HepG2 (cell line): ENCODE data around the gene SLC38A4. TPM values are rescaled to one million over a fixed set of nuclear protein-coding genes. Genes with fewer than 3 reads are reported as not detected.

ENCODE experiments used
- ATAC-seq: fragments of 200-7000 bp; cut with Tn5 transposase; 3 replicates; pipeline ENCODE4 v1.9.1; 2020; ENCODE audit warnings: mild to moderate bottlenecking, moderate library complexity
- BruUV-seq: library from RNA; stranded (reverse); fragments of 400-500 nt; replicated peaks from 2 replicates; lab custom pipeline; 2021; lab: Mats Ljungman, UMichigan
- CTCF ChIA-PET: fragments of 300-600 bp; formaldehyde crosslinking; extraction: SDS; loops from one replicate; lab custom pipeline; 2021; ENCODE audit warnings: low total read pairs, inconsistent platforms, low intra/inter-chr PET ratio; lab: Yijun Ruan, JAX
- POLR2A ChIA-PET: fragments of 350-600 bp; sonication (Branson Sonifier 250); formaldehyde crosslinking; loops from one replicate; lab custom pipeline; 2020; ENCODE audit warnings: antibody characterized with exemption, inconsistent platforms; lab: Yijun Ruan, JAX
- DNase-seq: peaks from one replicate; pipeline ENCODE4 v3.0.0-alpha.2; 2015; ENCODE audit warnings: low spot score
- FAIRE-seq: peaks from 3 replicates; lab custom pipeline; 2011; peaks lifted over from hg19 to GRCh38; lab: Jason Lieb, UNC
- H2AFZ ChIP-seq: one replicate; pipeline ENCODE4 v1.6.1; 2011; ENCODE audit warnings: low read length, inconsistent platforms
- H3K27ac ChIP-seq: fragments of 300-600 bp; 3 replicates; pipeline ENCODE4 v1.8.0; 2011; ENCODE audit warnings: mixed run types, mild to moderate bottlenecking, mixed read lengths, low read length, inconsistent platforms; ENCODE audit not compliant: insufficient read depth; ENCODE audit errors: extremely low read length
- H3K27me3 ChIP-seq, 2 experiments: fragments of 200-600 bp in 1 of 2; 2 replicates in 1 of 2; 3 replicates in 1 of 2; pipeline versions ENCODE4 v1.6.0 to v1.8.0; 2011; ENCODE audit warnings: low read length in 2 of 2, mild to moderate bottlenecking in 2 of 2, moderate library complexity in 2 of 2, inconsistent platforms in 1 of 2; ENCODE audit not compliant: insufficient read depth in 2 of 2, control insufficient read depth in 1 of 2
- H3K36me3 ChIP-seq, 2 experiments: fragments of 200-600 bp in 1 of 2; replicated peaks in 1 of 2; 2 replicates in 1 of 2; 3 replicates in 1 of 2; pipeline versions ENCODE4 v1.5.1 to v1.8.0; 2011; ENCODE audit warnings: low read length in 2 of 2, inconsistent platforms in 1 of 2; ENCODE audit not compliant: insufficient read depth in 2 of 2, control insufficient read depth in 1 of 2
- H3K4me1 ChIP-seq: 2 replicates; pipeline ENCODE4 v1.5.1; 2012; ENCODE audit warnings: low read length, inconsistent platforms; ENCODE audit not compliant: insufficient read depth
- H3K4me2 ChIP-seq: 2 replicates; pipeline ENCODE4 v1.6.0; 2011; ENCODE audit warnings: low read depth, low read length, inconsistent platforms
- H3K4me3 ChIP-seq, 3 experiments: fragments of 200-600 bp in 1 of 3; sonication (generic), shearing (Covaris generic) in 1 of 3; replicated peaks in 1 of 3; 2 replicates each; pipeline ENCODE4 v1.5.1; 2011 to 2016; ENCODE audit warnings: low read length in 3 of 3, inconsistent platforms in 2 of 3, low read depth in 2 of 3, mild to moderate bottlenecking in 2 of 3, control low read depth in 1 of 3, mixed read lengths in 1 of 3; ENCODE audit not compliant: insufficient read depth in 1 of 3
- H3K79me2 ChIP-seq: one replicate; pipeline ENCODE4 v1.6.1; 2011; ENCODE audit warnings: low read length, inconsistent platforms; ENCODE audit not compliant: insufficient read depth
- H3K9ac ChIP-seq: 2 replicates; pipeline ENCODE4 v1.6.0; 2011; ENCODE audit warnings: mild to moderate bottlenecking, low read depth, low read length, inconsistent platforms; ENCODE audit not compliant: insufficient read depth
- H3K9me3 ChIP-seq: 2 replicates; pipeline ENCODE4 v1.5.1; 2012; ENCODE audit warnings: mild to moderate bottlenecking, low read length
- H4K20me1 ChIP-seq: 2 replicates; pipeline ENCODE4 v1.6.0; 2011; ENCODE audit warnings: inconsistent platforms, mild to moderate bottlenecking, low read length, moderate library complexity; ENCODE audit not compliant: insufficient read depth
- CBX5 ChIP-seq: sonication (generic); formaldehyde crosslinking; IDR thresholded peaks from 2 replicates; pipeline ENCODE4 v1.4.0; 2020; ENCODE audit warnings: missing genetic modification reagents, borderline replicate concordance
- CEBPG ChIP-seq: IDR thresholded peaks from 2 replicates; pipeline ENCODE4 v1.6.1; 2016
- NR2F6 ChIP-seq, 2 experiments: IDR thresholded peaks; 2 replicates each; pipeline ENCODE4 v1.6.1; 2016; ENCODE audit warnings: antibody characterized with exemption in 1 of 2, mild to moderate bottlenecking in 1 of 2
- PLSCR1 ChIP-seq: sonication (generic); formaldehyde crosslinking; IDR thresholded peaks from 2 replicates; pipeline ENCODE4 v1.5.0; 2020; ENCODE audit warnings: missing genetic modification reagents, mild to moderate bottlenecking, borderline replicate concordance
- SP2 ChIP-seq: sonication (generic); formaldehyde crosslinking; IDR thresholded peaks from 2 replicates; pipeline ENCODE4 v1.5.1; 2020; ENCODE audit warnings: mild to moderate bottlenecking, missing genetic modification reagents
- SRSF1 ChIP-seq: fragments of 200-400 bp; formaldehyde crosslinking; optimal IDR thresholded peaks from 2 replicates; pipeline ENCODE3; 2017; ENCODE audit warnings: mild to moderate bottlenecking, low read depth, low read length, moderate library complexity
- SRSF9 ChIP-seq: fragments of 200-400 bp; formaldehyde crosslinking; IDR thresholded peaks from 2 replicates; pipeline ENCODE4 v1.6.1; 2018; ENCODE audit warnings: borderline replicate concordance, mild to moderate bottlenecking, low read depth, low read length; ENCODE audit not compliant: insufficient read depth, poor library complexity, severe bottlenecking
- STAT5B ChIP-seq: sonication (generic); formaldehyde crosslinking; IDR thresholded peaks from 2 replicates; pipeline ENCODE4 v1.4.0; 2020; ENCODE audit warnings: missing genetic modification reagents
- ZMYM3 ChIP-seq: sonication (generic); formaldehyde crosslinking; IDR thresholded peaks from 2 replicates; pipeline ENCODE4 v1.5.1; 2020; ENCODE audit warnings: mild to moderate bottlenecking, missing genetic modification reagents
- ZNF17 ChIP-seq: sonication (generic); formaldehyde crosslinking; IDR thresholded peaks from 2 replicates; pipeline ENCODE4 v1.5.0; 2020; ENCODE audit warnings: mild to moderate bottlenecking, missing genetic modification reagents
- ZNF530 ChIP-seq: sonication (generic); formaldehyde crosslinking; IDR thresholded peaks from 2 replicates; pipeline ENCODE4 v1.5.0; 2020; ENCODE audit warnings: low read depth, mild to moderate bottlenecking, missing genetic modification reagents
- ZNF674 ChIP-seq: sonication (generic); formaldehyde crosslinking; IDR thresholded peaks from 2 replicates; pipeline ENCODE4 v1.5.0; 2020; ENCODE audit warnings: low read depth, mild to moderate bottlenecking, missing genetic modification reagents
- ZNF7 ChIP-seq: IDR thresholded peaks from 2 replicates; pipeline ENCODE4 v1.6.1; 2016; ENCODE audit warnings: missing biosample characterization, missing genetic modification reagents
- ZNF713 ChIP-seq: sonication (generic); formaldehyde crosslinking; IDR thresholded peaks from 2 replicates; pipeline ENCODE4 v1.4.0; 2020; ENCODE audit warnings: mild to moderate bottlenecking, missing genetic modification reagents
- ZNF746 ChIP-seq: sonication (generic); formaldehyde crosslinking; IDR thresholded peaks from 2 replicates; pipeline ENCODE4 v1.8.0; 2022; ENCODE audit warnings: mild to moderate bottlenecking, missing genetic modification reagents
- WGBS: methylation state at CpG from one replicate; pipeline ENCODE4 v1.1.6; 2017; ENCODE audit warnings: low lambda C conversion rate; 5-methylcytosine and 5-hydroxymethylcytosine counted together
- in situ Hi-C: cut with HindIII; loops from 2 replicates; pipeline ENCODE4 v1.10.0; 2017; ENCODE audit warnings: low pct_unique_long_range_greater_than_20kb; ENCODE audit not compliant: extremely low pct_ligation_motif_present
- intact Hi-C: fragments of 100-400 bp; cut with micrococcal nuclease; formaldehyde crosslinking; loops from one replicate; pipeline ENCODE4 v1.10.0; 2022; ENCODE audit not compliant: unreplicated experiment
- polyA plus RNA-seq, 8 experiments: library from polyadenylated mRNA; depleted of rRNA in 3 of 8; stranded (reverse) in 7 of 8; unstranded in 1 of 8; fragments of >200 nt; fragmentation: Illumina TruSeq in 4 of 8; extraction: Trizol in 4 of 8; gene quantifications; 2 replicates each; pipeline versions ENCODE4 v1.2.1 to v1.2.3, GENCODE V29; 2011 to 2016; ENCODE audit warnings: low read depth in 4 of 8, missing spikeins in 1 of 8, mixed read lengths in 1 of 8; ENCODE audit not compliant: insufficient read depth in 1 of 8
- total RNA-seq, 5 experiments: library from RNA; depleted of rRNA; stranded (reverse); fragments of >200 nt; fragmentation: Illumina TruSeq; extraction: Trizol; gene quantifications; 2 replicates each; pipeline ENCODE4 v1.2.3, GENCODE V29; 2016; ENCODE audit warnings: low read depth in 1 of 5
- TF ChIP-seq, protein P1 (sequence below): sonication (generic); formaldehyde crosslinking; IDR thresholded peaks from 2 replicates; pipeline ENCODE4 v1.8.0; 2022; ENCODE audit warnings: low read depth, missing genetic modification reagents
- TF ChIP-seq, protein P2 (sequence below): sonication (generic); formaldehyde crosslinking; IDR thresholded peaks from 2 replicates; pipeline ENCODE4 v1.4.0; 2020; ENCODE audit warnings: missing genetic modification reagents

SLC38A4 gene
- total and polyA plus RNA-seq, 2 of the 13 experiments (the other 11 are each of a cell fraction or from before 2014, with no cell fraction given): 3.5 to 5.2 TPM

- Histone ChIP-seq H3K27ac (no peak overlapping the region), H3K4me2 (no peak overlapping the region), H2AFZ (no peak overlapping the region), H4K20me1 (no peaks in the 10 kb centered on the region), H3K79me2 (no peaks in the 10 kb centered on the region), H3K9ac (no peak overlapping the region), H3K4me1 (no peaks in the 10 kb centered on the region), H3K4me3 (no peak overlapping the region), H3K27me3 (no peaks in the 10 kb centered on the region), H3K9me3 (peaks cover 6% of the 10 kb centered on the region; the same call in 1 of the 2 replicates), H3K36me3 (no peaks in the 10 kb centered on the region)
- intact Hi-C loops (no loop called here), in situ Hi-C loops (no loop called here)
- TF ChIP-seq, protein P1, sequence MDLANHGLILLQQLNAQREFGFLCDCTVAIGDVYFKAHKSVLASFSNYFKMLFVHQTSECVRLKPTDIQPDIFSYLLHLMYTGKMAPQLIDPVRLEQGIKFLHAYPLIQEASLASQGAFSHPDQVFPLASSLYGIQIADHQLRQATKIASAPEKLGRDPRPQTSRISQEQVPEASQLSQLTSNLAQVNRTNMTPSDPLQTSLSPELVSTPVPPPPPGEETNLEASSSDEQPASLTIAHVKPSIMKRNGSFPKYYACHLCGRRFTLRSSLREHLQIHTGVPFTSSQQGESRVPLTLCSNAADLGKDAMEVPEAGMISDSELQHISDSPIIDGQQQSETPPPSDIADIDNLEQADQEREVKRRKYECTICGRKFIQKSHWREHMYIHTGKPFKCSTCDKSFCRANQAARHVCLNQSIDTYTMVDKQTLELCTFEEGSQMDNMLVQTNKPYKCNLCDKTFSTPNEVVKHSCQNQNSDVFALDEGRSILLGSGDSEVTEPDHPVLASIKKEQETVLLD (CRISPR knock-in tag): no peak
- TF ChIP-seq ZNF7 (CRISPR knock-in tag) (peak; percentile 91), CBX5 (CRISPR knock-in tag) (no peak), SRSF9 (peak; percentile 10)
- ChIA-PET CTCF (no interaction called here), POLR2A (no interaction called here)
- WGBS: 58% methylated on average over 3 of the region's 3 CpGs
- FAIRE-seq (no peak), DNase-seq (no peak), ATAC-seq (no peak)
- BruUV-seq: no TSS peak
These were observed 61.8 kb downstream of the SLC38A4 start for GRCh38 chr12:46764005-46764404.

DNA sequence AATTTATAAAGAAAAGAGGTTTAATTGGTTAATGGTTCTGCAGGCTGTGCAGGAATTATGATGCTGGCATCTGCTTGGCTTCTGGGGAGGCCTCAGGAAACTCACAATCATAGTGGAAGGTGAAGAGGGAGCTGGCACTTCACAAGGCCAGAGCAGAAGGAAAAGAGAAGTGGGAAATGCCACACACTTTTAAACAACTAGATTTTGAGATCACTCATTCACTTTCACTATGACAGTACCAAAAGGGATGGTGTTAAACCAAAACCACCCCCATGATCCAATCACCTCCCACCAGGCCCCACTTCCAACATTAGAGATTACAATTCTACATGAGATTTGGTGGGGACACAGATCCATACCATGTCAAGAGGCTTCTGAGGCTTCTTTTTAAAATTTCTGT is 62.6 kb downstream of the SLC38A4 start:
- H4K20me1 ChIP-seq: no peaks in the 10 kb centered on the region
- intact Hi-C loops (no loop called here), in situ Hi-C loops (no loop called here)
- no peak overlapping the region for H2AFZ ChIP-seq
- ChIA-PET POLR2A (no interaction called here), CTCF (no interaction called here)
- BruUV-seq: no TSS peak
- H3K27ac ChIP-seq: no peak overlapping the region
- H3K27me3 ChIP-seq: no peaks in the 10 kb centered on the region
- ATAC-seq: no peak
- FAIRE-seq: no peak
- H3K9me3 ChIP-seq: peaks cover 14% of the 10 kb centered on the region; the same call in 1 of the 2 replicates
- no peaks in the 10 kb centered on the region for H3K36me3 ChIP-seq
- H3K9ac ChIP-seq: no peak overlapping the region
- no peak overlapping the region for H3K4me3 ChIP-seq
- H3K4me1 ChIP-seq: no peaks in the 10 kb centered on the region
- no peak for DNase-seq
- H3K79me2 ChIP-seq: no peaks in the 10 kb centered on the region
- H3K4me2 ChIP-seq: no peak overlapping the region
- TF ChIP-seq ZNF530 (CRISPR knock-in tag): no peak
- no peak for TF ChIP-seq SRSF1
- TF ChIP-seq ZNF17 (CRISPR knock-in tag): no peak
- TF ChIP-seq, protein P2, sequence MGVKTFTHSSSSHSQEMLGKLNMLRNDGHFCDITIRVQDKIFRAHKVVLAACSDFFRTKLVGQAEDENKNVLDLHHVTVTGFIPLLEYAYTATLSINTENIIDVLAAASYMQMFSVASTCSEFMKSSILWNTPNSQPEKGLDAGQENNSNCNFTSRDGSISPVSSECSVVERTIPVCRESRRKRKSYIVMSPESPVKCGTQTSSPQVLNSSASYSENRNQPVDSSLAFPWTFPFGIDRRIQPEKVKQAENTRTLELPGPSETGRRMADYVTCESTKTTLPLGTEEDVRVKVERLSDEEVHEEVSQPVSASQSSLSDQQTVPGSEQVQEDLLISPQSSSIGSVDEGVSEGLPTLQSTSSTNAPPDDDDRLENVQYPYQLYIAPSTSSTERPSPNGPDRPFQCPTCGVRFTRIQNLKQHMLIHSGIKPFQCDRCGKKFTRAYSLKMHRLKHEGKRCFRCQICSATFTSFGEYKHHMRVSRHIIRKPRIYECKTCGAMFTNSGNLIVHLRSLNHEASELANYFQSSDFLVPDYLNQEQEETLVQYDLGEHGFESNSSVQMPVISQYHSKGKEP (CRISPR knock-in tag): no peak
- TF ChIP-seq SP2 (CRISPR knock-in tag): no peak
- TF ChIP-seq ZNF674: no peak
- TF ChIP-seq NR2F6 (IDR thresholded peaks at IDR 0.05): no peak
- no peak for TF ChIP-seq NR2F6 (CRISPR knock-in tag; IDR thresholded peaks at IDR 0.05)
- TF ChIP-seq STAT5B (CRISPR knock-in tag): no peak
- no peak for TF ChIP-seq ZNF746 (CRISPR knock-in tag)
- no peak for TF ChIP-seq PLSCR1 (CRISPR knock-in tag)
- TF ChIP-seq CEBPG: no peak
- TF ChIP-seq ZNF713: no peak
- no peak for TF ChIP-seq ZMYM3 (CRISPR knock-in tag)
